GM12878 (cell line): Measurements from ENCODE around the gene EFNB2. TPM values are rescaled to one million over a fixed set of nuclear protein-coding genes. Genes with fewer than 3 reads are reported as not detected.

Experiments used
- ATAC-seq: fragments of 200-7000 bp; cut with Tn5 transposase; 3 replicates; pipeline ENCODE4 v1.9.1; 2020; ENCODE audit warnings: mild to moderate bottlenecking, moderate library complexity
- BruUV-seq: library from RNA; stranded (reverse); fragments of 400-500 nt; replicated peaks from 2 replicates; lab custom pipeline; 2021; lab: Mats Ljungman, UMichigan
- CTCF ChIA-PET: fragments of 300-600 bp; sonication (Branson Sonifier 250); formaldehyde crosslinking; extraction: SDS; loops from one replicate; lab custom pipeline; 2021; ENCODE audit warnings: inconsistent platforms; lab: Yijun Ruan, JAX
- POLR2A ChIA-PET: fragments of 350-600 bp; formaldehyde crosslinking; extraction: SDS; loops from one replicate; lab custom pipeline; 2021; ENCODE audit warnings: inconsistent platforms; lab: Charles Lee
- RAD21 ChIA-PET: fragments of 300-600 bp; sonication (Branson Sonifier 250); formaldehyde crosslinking; loops from one replicate; lab custom pipeline; 2023; ENCODE audit warnings: antibody characterized with exemption; ENCODE audit not compliant: unreplicated experiment; lab: Charles Lee
- SMC1A ChIA-PET: fragments of 300-600 bp; sonication (Branson Sonifier 250); formaldehyde crosslinking; loops from one replicate; lab custom pipeline; 2023; ENCODE audit not compliant: unreplicated experiment, uncharacterized antibody; lab: Charles Lee
- DNase-seq: peaks from one replicate; pipeline ENCODE4 v3.0.0-alpha.2; 2011; ENCODE audit warnings: low read depth, low spot score
- FAIRE-seq: peaks from 3 replicates; lab custom pipeline; 2011; peaks lifted over from hg19 to GRCh38; lab: Jason Lieb, UNC
- H2AFZ ChIP-seq: 2 replicates; pipeline ENCODE4 v1.6.0; 2011; ENCODE audit warnings: low read depth, low read length, control low read depth; ENCODE audit not compliant: control insufficient read depth
- H3K27ac ChIP-seq: 2 replicates; pipeline ENCODE4 v1.5.1; 2011; ENCODE audit warnings: control low read depth; ENCODE audit not compliant: control insufficient read depth, insufficient read depth
- H3K27me3 ChIP-seq, 2 experiments: replicated peaks in 1 of 2; 2 replicates each; pipeline versions ENCODE4 v1.6.0 to v1.6.1; 2011; ENCODE audit warnings: low read length in 1 of 2; ENCODE audit not compliant: control insufficient read depth in 2 of 2, insufficient read depth in 2 of 2
- H3K36me3 ChIP-seq, 2 experiments: 2 replicates each; pipeline ENCODE4 v1.5.1; 2011; ENCODE audit warnings: low read length in 1 of 2; ENCODE audit not compliant: control insufficient read depth in 2 of 2, insufficient read depth in 2 of 2
- H3K4me1 ChIP-seq: 2 replicates; pipeline ENCODE4 v1.6.1; 2011; ENCODE audit warnings: mild to moderate bottlenecking, low read length, moderate library complexity, mixed read lengths; ENCODE audit not compliant: control insufficient read depth, insufficient read depth
- H3K4me2 ChIP-seq: 2 replicates; pipeline ENCODE4 v1.6.0; 2011; ENCODE audit warnings: control low read depth; ENCODE audit not compliant: control insufficient read depth, insufficient read depth
- H3K4me3 ChIP-seq: fragments of 200-600 bp; sonication (generic); 2 replicates; pipeline ENCODE4 v1.5.1; 2016
- H3K79me2 ChIP-seq: 2 replicates; pipeline ENCODE4 v1.6.0; 2011; ENCODE audit warnings: low read length; ENCODE audit not compliant: control insufficient read depth, insufficient read depth
- H3K9ac ChIP-seq: 2 replicates; pipeline ENCODE4 v1.8.0; 2011; ENCODE audit warnings: low read length, control low read depth, mixed read lengths; ENCODE audit not compliant: control insufficient read depth, insufficient read depth
- H3K9me3 ChIP-seq: replicated peaks from 3 replicates; pipeline ENCODE4 v1.5.1; 2011; ENCODE audit warnings: mild to moderate bottlenecking, low read length; ENCODE audit not compliant: control insufficient read depth, insufficient read depth
- H4K20me1 ChIP-seq: 2 replicates; pipeline ENCODE4 v1.6.0; 2011; ENCODE audit not compliant: control insufficient read depth, insufficient read depth
- BRCA1 ChIP-seq: IDR thresholded peaks from 2 replicates; pipeline ENCODE4 v1.6.1; 2011; ENCODE audit warnings: low read depth, low read length, improper control_type of control experiment
- CHD1 ChIP-seq: IDR thresholded peaks from 2 replicates; pipeline ENCODE4 v1.6.1; 2012; ENCODE audit warnings: low read depth, low read length, improper control_type of control experiment
- ETV6 ChIP-seq, 2 experiments: fragments of 450-650 bp in 1 of 2; IDR thresholded peaks in 1 of 2; conservative IDR thresholded peaks in 1 of 2; 2 replicates each; pipeline ENCODE4 v1.6.1; 2014; ENCODE audit warnings: antibody characterized with exemption in 1 of 2, borderline replicate concordance in 1 of 2, low read depth in 1 of 2, mild to moderate bottlenecking in 1 of 2, moderate library complexity in 1 of 2
- EZH2 ChIP-seq: IDR thresholded peaks from 2 replicates; pipeline ENCODE4 v1.6.1; 2012; ENCODE audit warnings: low read depth, mild to moderate bottlenecking, control low read depth, inconsistent platforms, low read length, borderline replicate concordance; ENCODE audit not compliant: control insufficient read depth
- FOS ChIP-seq: IDR thresholded peaks from 3 replicates; pipeline ENCODE4 v1.6.1; 2011; ENCODE audit warnings: borderline replicate concordance; ENCODE audit not compliant: insufficient read length; ENCODE audit errors: extremely low read depth
- FOXK2 ChIP-seq: fragments of 450-650 bp; IDR thresholded peaks from 2 replicates; pipeline ENCODE4 v1.6.1; 2017; ENCODE audit warnings: mild to moderate bottlenecking, moderate library complexity
- FOXM1 ChIP-seq: IDR thresholded peaks from 2 replicates; pipeline ENCODE4 v1.6.1; 2012; ENCODE audit warnings: low read depth, mild to moderate bottlenecking, inconsistent platforms, low read length, moderate library complexity
- HCFC1 ChIP-seq: fragments of 150-350 bp; IDR thresholded peaks from 2 replicates; pipeline ENCODE4 v1.6.1; 2014; ENCODE audit warnings: low read length
- MEF2B ChIP-seq: fragments of 450-650 bp; IDR thresholded peaks from 2 replicates; pipeline ENCODE4 v1.6.1; 2018; ENCODE audit warnings: mild to moderate bottlenecking, moderate library complexity; ENCODE audit not compliant: partially characterized antibody, poor library complexity, severe bottlenecking
- RBBP5 ChIP-seq: fragments of 200-600 bp; sonication (generic); conservative IDR thresholded peaks from 2 replicates; pipeline ENCODE4 v1.6.1; 2016
- RELA ChIP-seq: fragments of 450-650 bp; IDR thresholded peaks from 2 replicates; pipeline ENCODE4 v1.8.0; 2014; ENCODE audit warnings: borderline replicate concordance; ENCODE audit not compliant: partially characterized antibody
- RUNX3 ChIP-seq: IDR thresholded peaks from 2 replicates; pipeline ENCODE4 v1.6.1; 2012; ENCODE audit warnings: low read length, inconsistent platforms
- SMAD5 ChIP-seq: IDR thresholded peaks from 2 replicates; pipeline ENCODE4 v1.6.1; 2016; ENCODE audit warnings: antibody characterized with exemption, low read depth
- SMC3 ChIP-seq: IDR thresholded peaks from 2 replicates; pipeline ENCODE4 v1.6.1; 2011; ENCODE audit warnings: low read length, improper control_type of control experiment, borderline replicate concordance
- TBL1XR1 ChIP-seq: IDR thresholded peaks from 2 replicates; pipeline ENCODE4 v1.6.1; 2012; ENCODE audit warnings: low read depth, low read length, improper control_type of control experiment
- WRNIP1 ChIP-seq: IDR thresholded peaks from 2 replicates; pipeline ENCODE4 v1.6.1; 2011; ENCODE audit warnings: low read depth, low read length, improper control_type of control experiment, borderline replicate concordance
- YBX1 ChIP-seq: fragments of 450-650 bp; IDR thresholded peaks from 2 replicates; pipeline ENCODE4 v1.6.1; 2016; ENCODE audit warnings: antibody characterized with exemption
- ZBED1 ChIP-seq: IDR thresholded peaks from 2 replicates; pipeline ENCODE4 v1.6.1; 2016; ENCODE audit warnings: borderline replicate concordance
- WGBS: methylation state at CpG from one replicate; pipeline ENCODE4 v1.1.6; 2016; ENCODE audit warnings: low lambda C conversion rate; ENCODE audit not compliant: insufficient replicate concordance, insufficient coverage; ENCODE audit errors: missing lambda C conversion rate; 5-methylcytosine and 5-hydroxymethylcytosine counted together
- in situ Hi-C: fragments of 300-500 bp; cut with MboI; formaldehyde crosslinking; loops from 9 replicates; pipeline ENCODE4 v1.14.3; 2018; ENCODE audit warnings: mixed read lengths
- intact Hi-C: fragments of 100-400 bp; cut with micrococcal nuclease; formaldehyde crosslinking; loops from one replicate; pipeline ENCODE4 v1.14.2; 2022; ENCODE audit not compliant: unreplicated experiment
- polyA plus RNA-seq, 11 experiments: library from polyadenylated mRNA; depleted of rRNA in 4 of 11; unstranded in 6 of 11; stranded (reverse) in 5 of 11; fragments of >200 nt; fragmentation: Nextera tagmentation in 4 of 11; fragmentation: Illumina TruSeq in 1 of 11; extraction: Ambion mirVana in 4 of 11; extraction: Trizol in 1 of 11; gene quantifications; 1 replicate in 1 of 11; 2 replicates in 10 of 11; pipeline versions ENCODE4 v1.2.1 to v1.2.3, GENCODE V29; 2011 to 2016; ENCODE audit warnings: inconsistent platforms in 2 of 11, missing spikeins in 2 of 11, low read depth in 1 of 11
- total RNA-seq, 4 experiments: library from RNA; depleted of rRNA in 3 of 4; stranded (reverse); fragments of >200 nt in 3 of 4; fragmentation: Illumina TruSeq in 1 of 4; extraction: Trizol in 1 of 4; gene quantifications; 2 replicates each; pipeline versions ENCODE4 v1.2.1 to v1.2.3, GENCODE V29; 2013 to 2021
- TF ChIP-seq, protein P1 (sequence below): fragments of 450-650 bp; IDR thresholded peaks from 2 replicates; pipeline ENCODE4 v1.6.1; 2017; ENCODE audit warnings: mild to moderate bottlenecking, moderate library complexity

The EFNB2 gene
- total and polyA plus RNA-seq, 10 of the 15 experiments (the other 5 are each of a cell fraction or from before 2014, with no cell fraction given): 0.12 to 1.5 (median 0.31) TPM; not detected in 1

GRCh38 chr13:106470576-106470975 lies 64.9 kb downstream of the EFNB2 start:
- Histone ChIP-seq H3K27me3 (no peaks in the 10 kb centered on the region), H3K9me3 (no peaks in the 10 kb centered on the region), H4K20me1 (no peaks in the 10 kb centered on the region), H3K79me2 (no peaks in the 10 kb centered on the region), H3K4me3 (no peak overlapping the region), H3K4me2 (no peak overlapping the region), H3K27ac (no peak overlapping the region), H2AFZ (no peak overlapping the region), H3K36me3 (no peaks in the 10 kb centered on the region), H3K9ac (no peak overlapping the region), H3K4me1 (no peaks in the 10 kb centered on the region; the same call in 1 of the 2 replicates)
- intact Hi-C loops: no loop called here
- TF ChIP-seq FOXM1 (no peak), CHD1 (no peak), EZH2 (no peak), YBX1 (no peak), ZBED1 (no peak), TBL1XR1 (no peak), RUNX3 (no peak), SMC3 (no peak), SMAD5 (no peak), MEF2B (no peak), FOS (no peak), BRCA1 (no peak), WRNIP1 (no peak), ETV6 (conservative IDR thresholded peaks at IDR 0.05 in 1 of 2, IDR thresholded peaks at IDR 0.05 in 1 of 2; ENCODE audit: borderline replicate concordance in 1 of 2, low read depth in 1 of 2) (no peak), HCFC1 (no peak), RELA (no peak), FOXK2 (no peak), RBBP5 (no peak)
- TF ChIP-seq, protein P1, sequence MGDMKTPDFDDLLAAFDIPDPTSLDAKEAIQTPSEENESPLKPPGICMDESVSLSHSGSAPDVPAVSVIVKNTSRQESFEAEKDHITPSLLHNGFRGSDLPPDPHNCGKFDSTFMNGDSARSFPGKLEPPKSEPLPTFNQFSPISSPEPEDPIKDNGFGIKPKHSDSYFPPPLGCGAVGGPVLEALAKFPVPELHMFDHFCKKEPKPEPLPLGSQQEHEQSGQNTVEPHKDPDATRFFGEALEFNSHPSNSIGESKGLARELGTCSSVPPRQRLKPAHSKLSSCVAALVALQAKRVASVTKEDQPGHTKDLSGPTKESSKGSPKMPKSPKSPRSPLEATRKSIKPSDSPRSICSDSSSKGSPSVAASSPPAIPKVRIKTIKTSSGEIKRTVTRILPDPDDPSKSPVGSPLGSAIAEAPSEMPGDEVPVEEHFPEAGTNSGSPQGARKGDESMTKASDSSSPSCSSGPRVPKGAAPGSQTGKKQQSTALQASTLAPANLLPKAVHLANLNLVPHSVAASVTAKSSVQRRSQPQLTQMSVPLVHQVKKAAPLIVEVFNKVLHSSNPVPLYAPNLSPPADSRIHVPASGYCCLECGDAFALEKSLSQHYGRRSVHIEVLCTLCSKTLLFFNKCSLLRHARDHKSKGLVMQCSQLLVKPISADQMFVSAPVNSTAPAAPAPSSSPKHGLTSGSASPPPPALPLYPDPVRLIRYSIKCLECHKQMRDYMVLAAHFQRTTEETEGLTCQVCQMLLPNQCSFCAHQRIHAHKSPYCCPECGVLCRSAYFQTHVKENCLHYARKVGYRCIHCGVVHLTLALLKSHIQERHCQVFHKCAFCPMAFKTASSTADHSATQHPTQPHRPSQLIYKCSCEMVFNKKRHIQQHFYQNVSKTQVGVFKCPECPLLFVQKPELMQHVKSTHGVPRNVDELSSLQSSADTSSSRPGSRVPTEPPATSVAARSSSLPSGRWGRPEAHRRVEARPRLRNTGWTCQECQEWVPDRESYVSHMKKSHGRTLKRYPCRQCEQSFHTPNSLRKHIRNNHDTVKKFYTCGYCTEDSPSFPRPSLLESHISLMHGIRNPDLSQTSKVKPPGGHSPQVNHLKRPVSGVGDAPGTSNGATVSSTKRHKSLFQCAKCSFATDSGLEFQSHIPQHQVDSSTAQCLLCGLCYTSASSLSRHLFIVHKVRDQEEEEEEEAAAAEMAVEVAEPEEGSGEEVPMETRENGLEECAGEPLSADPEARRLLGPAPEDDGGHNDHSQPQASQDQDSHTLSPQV: no peak
- RAD21 ChIA-PET: interaction anchor here (0.7 kb wide), 1 partner anchor 48 kb away, joined by 4 read pairs; no protein-coding TSS in a partner anchor
- in situ Hi-C loops: no loop called here
- CTCF ChIA-PET: interaction anchor here (0.6 kb wide), 1 partner anchor 1488 kb away, joined by 3 read pairs; no protein-coding TSS in a partner anchor
- POLR2A ChIA-PET: no interaction called here
- DNase-seq (no peak), ATAC-seq (no peak), FAIRE-seq (no peak)
- 49% methylated on average over 7 of the region's 7 CpGs for WGBS
- no TSS peak for BruUV-seq
- SMC1A ChIA-PET: interaction anchor here (0.7 to 1.5 kb wide), 2 partner anchors 10 to 15 kb away, joined by 3 to 4 read pairs; no protein-coding TSS in a partner anchor
